GM12865 (cell line): ENCODE data around the gene C6orf132.

Experiments
- DNase-seq: peaks from one replicate; pipeline ENCODE4 v3.0.0; 2010; ENCODE audit warnings: low read depth
- H3K4me3 ChIP-seq: 2 replicates; pipeline ENCODE4 v1.5.1; 2011; ENCODE audit warnings: mild to moderate bottlenecking, low read depth, low read length, control low read depth
- TF ChIP-seq, protein P1 (sequence below): IDR thresholded peaks from 2 replicates; pipeline ENCODE4 v1.5.1; 2011; ENCODE audit warnings: low read length, control low read depth, low read depth, inconsistent platforms; ENCODE audit not compliant: insufficient read depth; ENCODE audit errors: missing control alignments

C6orf132 gene

DNA sequence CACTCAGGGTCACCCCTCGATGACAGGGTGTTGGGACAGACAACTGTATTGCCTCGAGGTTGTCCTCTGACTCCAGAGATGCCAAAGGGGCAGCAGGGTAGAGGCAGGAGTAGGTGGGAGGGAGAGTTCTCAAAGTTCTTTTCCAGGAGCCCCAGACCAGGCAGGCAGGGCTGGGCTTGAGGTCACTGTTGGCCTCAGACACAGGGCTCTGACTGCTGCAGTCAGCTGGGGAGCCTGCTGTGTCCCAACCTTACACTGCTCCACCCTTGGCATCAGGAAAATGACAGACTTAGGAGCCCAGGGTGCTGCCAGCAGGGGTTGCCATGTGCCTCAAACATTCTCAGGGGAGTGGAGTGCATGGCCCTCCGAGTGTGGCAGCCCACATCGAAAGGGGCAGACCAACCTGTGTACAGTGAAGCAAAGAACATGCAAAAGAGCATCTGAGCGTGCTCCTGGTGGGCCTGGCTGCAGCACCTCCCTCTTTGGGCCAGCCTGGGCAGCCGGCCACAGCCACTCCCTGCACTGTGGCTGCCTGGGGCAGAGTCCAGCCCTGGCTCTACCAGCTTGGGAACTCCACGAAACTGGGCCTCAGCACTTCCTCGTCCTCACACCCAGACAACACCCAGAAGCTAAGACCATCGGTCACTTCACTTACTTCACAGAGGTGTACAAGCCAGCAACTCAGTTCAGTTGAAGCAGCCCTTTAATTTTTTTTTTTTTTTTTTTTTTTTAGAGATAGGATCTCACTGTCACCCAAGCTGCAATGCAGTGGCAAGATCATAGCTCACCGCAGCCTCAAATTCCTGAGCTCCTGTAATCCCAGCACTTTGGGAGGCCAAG is 24.0 kb downstream of the C6orf132 start:
- DNase-seq = no peak
- TF ChIP-seq, protein P1, sequence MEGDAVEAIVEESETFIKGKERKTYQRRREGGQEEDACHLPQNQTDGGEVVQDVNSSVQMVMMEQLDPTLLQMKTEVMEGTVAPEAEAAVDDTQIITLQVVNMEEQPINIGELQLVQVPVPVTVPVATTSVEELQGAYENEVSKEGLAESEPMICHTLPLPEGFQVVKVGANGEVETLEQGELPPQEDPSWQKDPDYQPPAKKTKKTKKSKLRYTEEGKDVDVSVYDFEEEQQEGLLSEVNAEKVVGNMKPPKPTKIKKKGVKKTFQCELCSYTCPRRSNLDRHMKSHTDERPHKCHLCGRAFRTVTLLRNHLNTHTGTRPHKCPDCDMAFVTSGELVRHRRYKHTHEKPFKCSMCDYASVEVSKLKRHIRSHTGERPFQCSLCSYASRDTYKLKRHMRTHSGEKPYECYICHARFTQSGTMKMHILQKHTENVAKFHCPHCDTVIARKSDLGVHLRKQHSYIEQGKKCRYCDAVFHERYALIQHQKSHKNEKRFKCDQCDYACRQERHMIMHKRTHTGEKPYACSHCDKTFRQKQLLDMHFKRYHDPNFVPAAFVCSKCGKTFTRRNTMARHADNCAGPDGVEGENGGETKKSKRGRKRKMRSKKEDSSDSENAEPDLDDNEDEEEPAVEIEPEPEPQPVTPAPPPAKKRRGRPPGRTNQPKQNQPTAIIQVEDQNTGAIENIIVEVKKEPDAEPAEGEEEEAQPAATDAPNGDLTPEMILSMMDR = no peak
- no peak overlapping the region for H3K4me3 ChIP-seq

- TF ChIP-seq, protein P1 = no peak
- no peak for DNase-seq
- H3K4me3 ChIP-seq = no peak overlapping the region
These were observed 24.6 kb downstream of the C6orf132 start for GRCh38 chr6:42117843-42118161.

- no peak overlapping the region for H3K4me3 ChIP-seq
- DNase-seq = no peak
- TF ChIP-seq, protein P1 = no peak
These were observed 28.3 kb downstream of the C6orf132 start for GRCh38 chr6:42113936-42114636.

- TF ChIP-seq, protein P1 = no peak
- no peak for DNase-seq
- H3K4me3 ChIP-seq = no peak overlapping the region
These were observed 30.1 kb downstream of the C6orf132 start for GRCh38 chr6:42112351-42112750.

- H3K4me3 ChIP-seq = no peak overlapping the region
- no peak for DNase-seq
- TF ChIP-seq, protein P1 = no peak
These were observed 31.7 kb downstream of the C6orf132 start for GRCh38 chr6:42110683-42111082.

GRCh38 chr6:42108071-42108470 is 34.3 kb downstream of the C6orf132 start:
- no peak for DNase-seq
- TF ChIP-seq, protein P1 = no peak
- no peak overlapping the region for H3K4me3 ChIP-seq
